Astrocyte (in vitro differentiated cells and primary cell): Measurements from ENCODE around the gene KIF20B. TPM values are rescaled to one million over a fixed set of nuclear protein-coding genes. Genes with fewer than 3 reads are reported as not detected.

Source experiments
- DNase-seq: peaks from one replicate; pipeline ENCODE4 v3.0.0-alpha.2; 2010; ENCODE audit warnings: low read depth
- FAIRE-seq: peaks from 2 replicates; lab custom pipeline; 2011; peaks lifted over from hg19 to GRCh38; lab: Jason Lieb, UNC
- H2AFZ ChIP-seq: 2 replicates; pipeline ENCODE4 v1.6.0; 2012; ENCODE audit warnings: low read depth, low read length, inconsistent platforms
- H3K27ac ChIP-seq: 2 replicates; pipeline ENCODE4 v1.5.1; 2011; ENCODE audit warnings: low read depth, low read length, inconsistent platforms
- H3K27me3 ChIP-seq: 2 replicates; pipeline ENCODE4 v1.6.0; 2011; ENCODE audit warnings: low read length, inconsistent platforms; ENCODE audit not compliant: insufficient read depth
- H3K36me3 ChIP-seq: 2 replicates; pipeline ENCODE4 v1.5.1; 2011; ENCODE audit warnings: low read length, inconsistent platforms; ENCODE audit not compliant: insufficient read depth
- H3K4me1 ChIP-seq: 2 replicates; pipeline ENCODE4 v1.5.1; 2011; ENCODE audit warnings: low read length, inconsistent platforms; ENCODE audit not compliant: insufficient read depth
- H3K4me2 ChIP-seq: 2 replicates; pipeline ENCODE4 v1.6.0; 2012; ENCODE audit warnings: low read length, inconsistent platforms
- H3K4me3 ChIP-seq: 2 replicates; pipeline ENCODE4 v1.5.1; 2011; ENCODE audit warnings: low read depth, mild to moderate bottlenecking, low read length, inconsistent platforms; ENCODE audit not compliant: insufficient read depth
- H3K79me2 ChIP-seq: 2 replicates; pipeline ENCODE4 v1.6.0; 2012; ENCODE audit warnings: mild to moderate bottlenecking, low read length, inconsistent platforms; ENCODE audit not compliant: insufficient read depth
- H3K9ac ChIP-seq: 2 replicates; pipeline ENCODE4 v1.6.0; 2012; ENCODE audit warnings: mild to moderate bottlenecking, low read length, inconsistent platforms
- H3K9me3 ChIP-seq: 2 replicates; pipeline ENCODE4 v1.5.1; 2012; ENCODE audit warnings: low read depth, mild to moderate bottlenecking, low read length, inconsistent platforms; ENCODE audit not compliant: insufficient read depth
- H4K20me1 ChIP-seq: 2 replicates; pipeline ENCODE4 v1.6.0; 2012; ENCODE audit warnings: low read length, inconsistent platforms; ENCODE audit not compliant: insufficient read depth
- H3K27ac Mint-ChIP-seq: one replicate; pipeline ENCODE4 v1.8.0; 2021; ENCODE audit warnings: mild to moderate bottlenecking, mixed read lengths; ENCODE audit not compliant: unreplicated experiment
- H3K27me3 Mint-ChIP-seq: one replicate; pipeline ENCODE4 v1.8.0; 2021; ENCODE audit warnings: low read depth, mixed read lengths; ENCODE audit not compliant: unreplicated experiment
- H3K36me3 Mint-ChIP-seq: one replicate; pipeline ENCODE4 v1.8.0; 2021; ENCODE audit warnings: low read depth, mixed read lengths; ENCODE audit not compliant: unreplicated experiment
- H3K4me1 Mint-ChIP-seq: one replicate; pipeline ENCODE4 v1.8.0; 2021; ENCODE audit warnings: low read depth, mixed read lengths; ENCODE audit not compliant: unreplicated experiment
- H3K4me3 Mint-ChIP-seq: one replicate; pipeline ENCODE4 v1.8.0; 2021; ENCODE audit warnings: mild to moderate bottlenecking, moderate library complexity, mixed read lengths; ENCODE audit not compliant: unreplicated experiment
- H3K9me3 Mint-ChIP-seq: one replicate; pipeline ENCODE4 v1.8.0; 2021; ENCODE audit warnings: mild to moderate bottlenecking, mixed read lengths; ENCODE audit not compliant: unreplicated experiment
- CTCF ChIP-seq: IDR thresholded peaks from 2 replicates; pipeline ENCODE4 v1.5.1; 2011; ENCODE audit warnings: low read depth, mild to moderate bottlenecking, inconsistent platforms, low read length, moderate library complexity; ENCODE audit not compliant: insufficient read depth
- EZH2 ChIP-seq: IDR thresholded peaks from 2 replicates; pipeline ENCODE4 v1.6.1; 2012; ENCODE audit warnings: mild to moderate bottlenecking, low read length, inconsistent platforms; ENCODE audit not compliant: insufficient read depth
- total RNA-seq: library from RNA; stranded (reverse); gene quantifications from 2 replicates; pipeline ENCODE4 v1.2.1, GENCODE V29; 2021

Gene KIF20B
- total RNA-seq, 1 donor from 2014 or later = 7.1 TPM

GRCh38 chr10:89690027-89690426 lies 11.4 kb upstream of the KIF20B start:
- H3K9ac ChIP-seq = no peak overlapping the region
- Mint-ChIP-seq H3K27ac (no peak overlapping the region), H3K27me3 (no peaks in the 10 kb centered on the region), H3K9me3 (no peaks in the 10 kb centered on the region), H3K4me3 (no peak overlapping the region), H3K36me3 (no peaks in the 10 kb centered on the region), H3K4me1 (no peaks in the 10 kb centered on the region)
- no peak for TF ChIP-seq EZH2
- TF ChIP-seq CTCF = no peak
- H3K4me1 ChIP-seq = no peaks in the 10 kb centered on the region
- H3K4me3 ChIP-seq = no peak overlapping the region
- no peak overlapping the region for H2AFZ ChIP-seq
- DNase-seq = no peak
- H3K79me2 ChIP-seq = no peaks in the 10 kb centered on the region
- H3K36me3 ChIP-seq = no peaks in the 10 kb centered on the region
- no peaks in the 10 kb centered on the region for H3K27me3 ChIP-seq
- no peak overlapping the region for H3K4me2 ChIP-seq
- H3K27ac ChIP-seq = no peak overlapping the region
- FAIRE-seq = no peak
- H4K20me1 ChIP-seq = no peaks in the 10 kb centered on the region
- no peaks in the 10 kb centered on the region for H3K9me3 ChIP-seq

GRCh38 chr10:89692416-89692815 lies 9.0 kb upstream of the KIF20B start:
- Histone ChIP-seq H3K27ac (no peak overlapping the region), H3K4me1 (no peaks in the 10 kb centered on the region), H3K36me3 (no peaks in the 10 kb centered on the region), H3K79me2 (no peaks in the 10 kb centered on the region), H3K4me2 (no peak overlapping the region), H2AFZ (no peak overlapping the region), H3K9ac (no peak overlapping the region), H4K20me1 (no peaks in the 10 kb centered on the region), H3K9me3 (no peaks in the 10 kb centered on the region), H3K4me3 (no peak overlapping the region), H3K27me3 (no peaks in the 10 kb centered on the region)
- no peaks in the 10 kb centered on the region for H3K9me3 Mint-ChIP-seq
- no peak for TF ChIP-seq CTCF
- TF ChIP-seq EZH2 = no peak
- no peaks in the 10 kb centered on the region for H3K27me3 Mint-ChIP-seq
- no peak for FAIRE-seq
- no peak for DNase-seq
- H3K4me3 Mint-ChIP-seq = no peak overlapping the region
- no peaks in the 10 kb centered on the region for H3K4me1 Mint-ChIP-seq
- no peaks in the 10 kb centered on the region for H3K36me3 Mint-ChIP-seq
- no peak overlapping the region for H3K27ac Mint-ChIP-seq

- no peaks in the 10 kb centered on the region for H3K27me3 ChIP-seq
- no peak overlapping the region for H2AFZ ChIP-seq
- Mint-ChIP-seq H3K36me3 (no peaks in the 10 kb centered on the region), H3K4me1 (no peaks in the 10 kb centered on the region), H3K4me3 (no peak overlapping the region), H3K27me3 (no peaks in the 10 kb centered on the region), H3K9me3 (no peaks in the 10 kb centered on the region), H3K27ac (no peak overlapping the region)
- no peaks in the 10 kb centered on the region for H3K9me3 ChIP-seq
- H3K27ac ChIP-seq = no peak overlapping the region
- no peak overlapping the region for H3K4me3 ChIP-seq
- no peaks in the 10 kb centered on the region for H3K36me3 ChIP-seq
- no peaks in the 10 kb centered on the region for H4K20me1 ChIP-seq
- no peaks in the 10 kb centered on the region for H3K79me2 ChIP-seq
- no peak for TF ChIP-seq EZH2
- no peak for TF ChIP-seq CTCF
- H3K4me2 ChIP-seq = no peak overlapping the region
- DNase-seq = no peak
- no peak for FAIRE-seq
- H3K4me1 ChIP-seq = no peaks in the 10 kb centered on the region
- H3K9ac ChIP-seq = no peak overlapping the region
Observed at GRCh38 chr10:89693176-89693575, 8.2 kb upstream of the KIF20B start.
